Esophagus muscularis mucosa (tissue), 4 donors: Measurements from ENCODE around the gene SLC25A23.

Source experiments
- EP300 ChIP-seq: sonication (generic); formaldehyde crosslinking; IDR thresholded peaks from one replicate; pipeline ENCODE4 v1.6.1; 2017; ENCODE audit warnings: antibody characterized with exemption
- POLR2A ChIP-seq: fragments of 450-650 bp; IDR thresholded peaks from one replicate; pipeline ENCODE4 v1.6.1; 2017; ENCODE audit warnings: antibody characterized with exemption, moderate library complexity, mild to moderate bottlenecking, low read depth
- POLR2AphosphoS5 ChIP-seq, 2 donors: sonication (generic); formaldehyde crosslinking; IDR thresholded peaks; one replicate each; pipeline ENCODE4 v1.6.1; 2017; ENCODE audit warnings: antibody characterized with exemption in 2 of 2
- TF ChIP-seq, protein P1 (sequence below), 3 experiments: fragments of 200-600 bp in 2 of 3; fragments of 450-650 bp in 1 of 3; sonication (generic) in 2 of 3; IDR thresholded peaks; one replicate each; pipeline ENCODE4 v1.5.1; 2017 to 2019; ENCODE audit warnings: antibody characterized with exemption in 3 of 3, mild to moderate bottlenecking in 2 of 3, moderate library complexity in 1 of 3

DNA sequence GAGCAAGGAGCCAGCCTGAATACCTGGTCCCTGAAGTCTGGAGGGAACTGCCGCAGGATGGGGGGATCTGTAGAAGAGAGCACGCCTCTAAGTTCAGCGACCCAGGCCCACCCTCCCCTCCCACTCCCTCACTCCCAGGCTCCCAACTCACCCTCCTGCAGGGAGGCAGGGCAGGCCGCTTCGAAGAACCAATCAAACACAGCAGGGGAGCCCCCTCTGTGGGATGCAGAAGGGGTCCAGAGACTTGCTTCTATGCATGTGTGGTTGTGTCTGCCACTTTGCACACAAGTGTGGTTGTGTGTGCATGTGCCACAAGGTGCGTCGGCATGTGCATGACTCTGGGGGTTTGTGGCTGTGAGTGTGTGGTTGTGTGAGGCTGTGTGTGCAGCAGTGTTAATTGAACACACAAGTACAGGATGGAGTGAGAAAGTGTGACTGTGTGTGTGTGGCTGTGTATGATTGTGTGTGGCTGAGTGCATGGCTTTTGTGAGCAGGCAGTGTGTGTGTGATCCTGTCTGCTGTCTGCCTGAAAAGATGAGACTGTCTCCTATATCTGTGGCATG lies 20.3 kb upstream of the SLC25A23 start:
- TF ChIP-seq POLR2A: no peak
- TF ChIP-seq, protein P1, sequence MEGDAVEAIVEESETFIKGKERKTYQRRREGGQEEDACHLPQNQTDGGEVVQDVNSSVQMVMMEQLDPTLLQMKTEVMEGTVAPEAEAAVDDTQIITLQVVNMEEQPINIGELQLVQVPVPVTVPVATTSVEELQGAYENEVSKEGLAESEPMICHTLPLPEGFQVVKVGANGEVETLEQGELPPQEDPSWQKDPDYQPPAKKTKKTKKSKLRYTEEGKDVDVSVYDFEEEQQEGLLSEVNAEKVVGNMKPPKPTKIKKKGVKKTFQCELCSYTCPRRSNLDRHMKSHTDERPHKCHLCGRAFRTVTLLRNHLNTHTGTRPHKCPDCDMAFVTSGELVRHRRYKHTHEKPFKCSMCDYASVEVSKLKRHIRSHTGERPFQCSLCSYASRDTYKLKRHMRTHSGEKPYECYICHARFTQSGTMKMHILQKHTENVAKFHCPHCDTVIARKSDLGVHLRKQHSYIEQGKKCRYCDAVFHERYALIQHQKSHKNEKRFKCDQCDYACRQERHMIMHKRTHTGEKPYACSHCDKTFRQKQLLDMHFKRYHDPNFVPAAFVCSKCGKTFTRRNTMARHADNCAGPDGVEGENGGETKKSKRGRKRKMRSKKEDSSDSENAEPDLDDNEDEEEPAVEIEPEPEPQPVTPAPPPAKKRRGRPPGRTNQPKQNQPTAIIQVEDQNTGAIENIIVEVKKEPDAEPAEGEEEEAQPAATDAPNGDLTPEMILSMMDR (IDR thresholded peaks at IDR 0.05): no peak
- no peak for TF ChIP-seq POLR2AphosphoS5 (IDR thresholded peaks at IDR 0.05)
- no peak for TF ChIP-seq EP300
